Astrocyte of the cerebellum (primary cell): ENCODE results near the gene ARAP2.

ENCODE experiments used
- DNase-seq: peaks from one replicate; pipeline ENCODE4 v3.0.0-alpha.2; 2011; ENCODE audit warnings: low read depth
- H3K4me3 ChIP-seq: 2 replicates; pipeline ENCODE4 v1.5.1; 2011; ENCODE audit warnings: mild to moderate bottlenecking, low read depth, low read length, moderate library complexity
- in situ Hi-C: cut with HindIII; loops from 2 replicates; pipeline ENCODE4 v1.10.0; 2017; ENCODE audit warnings: low sequenced_read_pairs
- TF ChIP-seq, protein P1 (sequence below): IDR thresholded peaks from 2 replicates; pipeline ENCODE4 v1.5.1; 2012; ENCODE audit warnings: low read length, low read depth, moderate library complexity, mild to moderate bottlenecking; ENCODE audit errors: missing control alignments

Gene ARAP2, protein sequence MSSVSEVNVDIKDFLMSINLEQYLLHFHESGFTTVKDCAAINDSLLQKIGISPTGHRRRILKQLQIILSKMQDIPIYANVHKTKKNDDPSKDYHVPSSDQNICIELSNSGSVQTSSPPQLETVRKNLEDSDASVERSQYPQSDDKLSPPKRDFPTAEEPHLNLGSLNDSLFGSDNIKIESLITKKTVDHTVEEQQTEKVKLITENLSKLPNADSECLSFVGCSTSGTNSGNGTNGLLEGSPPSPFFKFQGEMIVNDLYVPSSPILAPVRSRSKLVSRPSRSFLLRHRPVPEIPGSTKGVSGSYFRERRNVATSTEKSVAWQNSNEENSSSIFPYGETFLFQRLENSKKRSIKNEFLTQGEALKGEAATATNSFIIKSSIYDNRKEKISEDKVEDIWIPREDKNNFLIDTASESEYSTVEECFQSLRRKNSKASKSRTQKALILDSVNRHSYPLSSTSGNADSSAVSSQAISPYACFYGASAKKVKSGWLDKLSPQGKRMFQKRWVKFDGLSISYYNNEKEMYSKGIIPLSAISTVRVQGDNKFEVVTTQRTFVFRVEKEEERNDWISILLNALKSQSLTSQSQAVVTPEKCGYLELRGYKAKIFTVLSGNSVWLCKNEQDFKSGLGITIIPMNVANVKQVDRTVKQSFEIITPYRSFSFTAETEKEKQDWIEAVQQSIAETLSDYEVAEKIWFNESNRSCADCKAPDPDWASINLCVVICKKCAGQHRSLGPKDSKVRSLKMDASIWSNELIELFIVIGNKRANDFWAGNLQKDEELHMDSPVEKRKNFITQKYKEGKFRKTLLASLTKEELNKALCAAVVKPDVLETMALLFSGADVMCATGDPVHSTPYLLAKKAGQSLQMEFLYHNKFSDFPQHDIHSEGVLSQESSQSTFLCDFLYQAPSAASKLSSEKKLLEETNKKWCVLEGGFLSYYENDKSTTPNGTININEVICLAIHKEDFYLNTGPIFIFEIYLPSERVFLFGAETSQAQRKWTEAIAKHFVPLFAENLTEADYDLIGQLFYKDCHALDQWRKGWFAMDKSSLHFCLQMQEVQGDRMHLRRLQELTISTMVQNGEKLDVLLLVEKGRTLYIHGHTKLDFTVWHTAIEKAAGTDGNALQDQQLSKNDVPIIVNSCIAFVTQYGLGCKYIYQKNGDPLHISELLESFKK (N-terminal part only)

DNA sequence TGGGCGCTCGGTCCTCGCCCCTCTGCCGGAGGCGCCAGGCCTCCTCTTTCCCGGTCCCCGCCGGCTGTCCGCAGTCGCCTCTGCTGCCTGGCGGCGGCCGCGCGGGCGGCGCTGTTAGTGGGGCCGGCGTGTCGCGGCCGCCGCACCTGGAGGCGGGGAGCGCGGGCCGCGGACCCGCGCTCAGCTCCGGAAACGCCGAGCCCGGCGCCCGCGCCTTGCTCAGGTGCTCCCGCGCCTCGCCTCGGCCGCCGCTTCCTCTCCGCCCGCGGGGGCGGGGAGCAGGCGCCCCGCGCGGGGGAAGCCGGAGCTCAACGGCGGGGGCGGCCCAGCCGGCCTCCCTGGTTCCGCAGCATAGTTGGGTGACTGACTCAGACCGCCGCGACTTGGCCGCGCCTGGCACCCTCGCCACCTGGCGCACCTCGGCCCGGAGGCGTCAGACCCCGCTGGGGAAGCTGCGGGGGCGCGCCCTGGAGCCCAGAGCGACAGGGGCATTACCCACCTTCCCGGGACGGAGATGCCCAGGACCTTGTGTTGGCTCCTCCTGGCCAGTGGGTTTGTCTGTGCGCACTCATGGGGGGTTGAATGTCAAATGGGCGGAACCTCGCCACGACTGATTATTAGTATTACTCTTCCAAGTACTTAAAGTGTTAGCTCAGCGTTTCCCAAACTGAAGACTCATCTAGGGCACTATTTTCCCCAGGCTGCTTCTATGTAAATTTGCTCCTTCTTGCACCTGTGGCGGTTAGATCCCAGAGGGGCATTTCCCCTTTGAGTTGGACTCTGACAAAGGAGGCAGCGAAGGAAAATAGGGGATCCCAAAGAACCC, at the start of gene ARAP2:
Gene ARAP2 (minus strand): TSS at position 258 of the 826 bp plus-strand sequence. CDS start 15,028 bp downstream, outside the sequence.
- in situ Hi-C loops, result no loop called here
- H3K4me3 ChIP-seq, result peak within 1 kb of the TSS; percentile 72
- DNase-seq, result no peak
- TF ChIP-seq, protein P1, sequence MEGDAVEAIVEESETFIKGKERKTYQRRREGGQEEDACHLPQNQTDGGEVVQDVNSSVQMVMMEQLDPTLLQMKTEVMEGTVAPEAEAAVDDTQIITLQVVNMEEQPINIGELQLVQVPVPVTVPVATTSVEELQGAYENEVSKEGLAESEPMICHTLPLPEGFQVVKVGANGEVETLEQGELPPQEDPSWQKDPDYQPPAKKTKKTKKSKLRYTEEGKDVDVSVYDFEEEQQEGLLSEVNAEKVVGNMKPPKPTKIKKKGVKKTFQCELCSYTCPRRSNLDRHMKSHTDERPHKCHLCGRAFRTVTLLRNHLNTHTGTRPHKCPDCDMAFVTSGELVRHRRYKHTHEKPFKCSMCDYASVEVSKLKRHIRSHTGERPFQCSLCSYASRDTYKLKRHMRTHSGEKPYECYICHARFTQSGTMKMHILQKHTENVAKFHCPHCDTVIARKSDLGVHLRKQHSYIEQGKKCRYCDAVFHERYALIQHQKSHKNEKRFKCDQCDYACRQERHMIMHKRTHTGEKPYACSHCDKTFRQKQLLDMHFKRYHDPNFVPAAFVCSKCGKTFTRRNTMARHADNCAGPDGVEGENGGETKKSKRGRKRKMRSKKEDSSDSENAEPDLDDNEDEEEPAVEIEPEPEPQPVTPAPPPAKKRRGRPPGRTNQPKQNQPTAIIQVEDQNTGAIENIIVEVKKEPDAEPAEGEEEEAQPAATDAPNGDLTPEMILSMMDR, result no peak

DNA sequence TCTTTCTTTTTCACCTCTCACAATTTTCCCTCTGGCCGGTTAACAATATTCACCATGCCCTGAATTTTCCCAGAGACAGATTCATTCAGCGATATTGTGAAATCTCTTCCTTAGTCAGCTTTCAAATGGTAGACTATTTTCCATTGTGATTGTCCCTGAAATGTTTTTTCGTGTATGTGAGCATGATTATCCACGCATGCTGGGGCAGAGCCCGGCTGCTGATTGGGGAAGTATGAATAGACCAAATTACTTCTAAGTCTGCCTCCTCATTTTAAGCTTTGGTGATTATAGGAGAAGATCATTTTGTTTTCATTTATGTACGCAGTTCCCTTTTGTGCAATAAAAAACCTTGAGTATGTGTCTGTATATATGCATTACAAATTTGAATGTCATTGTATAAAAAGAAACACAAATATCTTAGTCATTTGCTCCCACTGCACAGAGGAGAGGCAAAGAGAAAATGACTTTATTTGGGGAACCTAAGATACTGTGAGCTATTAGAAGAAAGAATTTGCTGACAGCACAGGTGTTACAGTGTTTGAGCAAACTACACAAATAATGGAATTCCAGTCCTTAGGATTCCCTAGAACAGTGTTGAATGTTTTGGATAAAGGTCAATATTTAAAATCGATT, 48.4 kb upstream of the ARAP2 start:
- no peak for DNase-seq
- TF ChIP-seq, protein P1, result no peak
- H3K4me3 ChIP-seq, result no peak overlapping the region
- in situ Hi-C loops, result no loop called here

DNA sequence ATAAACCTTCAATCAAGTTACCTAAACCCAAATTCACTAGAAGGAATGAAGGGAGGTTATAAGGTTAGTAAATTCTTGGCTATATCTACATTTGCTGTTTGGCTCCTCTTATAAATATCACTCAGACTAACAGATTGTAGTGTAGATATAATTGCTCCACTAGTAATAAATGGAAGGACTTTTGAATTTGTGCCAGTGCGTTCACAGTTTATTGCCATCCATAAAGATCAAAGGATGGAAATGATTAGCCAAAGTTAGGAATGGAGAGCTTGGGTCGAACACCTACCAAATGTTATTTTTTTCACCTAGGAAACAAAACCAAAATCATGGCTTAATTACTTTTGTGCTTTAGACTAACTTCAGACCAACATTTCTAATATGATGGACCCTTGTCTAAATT, 46.3 kb upstream of the ARAP2 start:
- TF ChIP-seq, protein P1, result no peak
- in situ Hi-C loops, result no loop called here
- no peak for DNase-seq

DNA sequence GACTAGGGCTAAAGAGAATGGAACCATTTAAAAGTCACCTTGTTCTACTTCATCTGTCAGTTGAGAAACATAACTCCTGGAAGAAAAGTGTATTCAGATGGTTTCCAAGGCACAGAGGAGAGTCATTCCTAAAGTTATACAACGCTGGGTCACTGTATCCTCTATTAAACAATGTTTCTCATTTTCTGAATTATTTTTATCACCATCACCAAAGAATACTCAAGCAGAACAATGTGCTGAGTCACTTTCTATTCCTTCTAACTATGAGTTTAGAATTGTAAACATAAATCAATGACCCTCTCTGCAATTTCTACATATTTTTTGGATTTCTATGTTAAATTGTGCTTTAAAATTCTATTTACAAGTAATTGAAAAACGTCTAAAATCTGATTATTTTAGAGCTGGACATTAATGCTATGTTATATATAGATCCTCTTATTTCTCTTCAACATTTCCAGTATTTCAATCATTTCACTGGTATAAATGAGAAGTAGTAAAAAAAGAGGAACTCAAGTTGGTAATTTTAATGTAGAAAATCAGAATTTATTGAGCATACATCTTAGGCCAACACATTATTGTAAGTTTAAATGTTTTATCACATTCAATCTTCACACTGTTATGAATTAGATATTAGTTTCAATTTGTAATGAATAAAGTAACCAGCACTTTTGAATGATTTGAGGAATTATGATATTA, 44.6 kb upstream of the ARAP2 start:
- no peak for DNase-seq
- H3K4me3 ChIP-seq, result no peak overlapping the region
- in situ Hi-C loops, result no loop called here
- TF ChIP-seq, protein P1, result no peak

More for the DNA sequence above, 46.3 kb upstream of the ARAP2 start:
- no peak overlapping the region for H3K4me3 ChIP-seq

DNA sequence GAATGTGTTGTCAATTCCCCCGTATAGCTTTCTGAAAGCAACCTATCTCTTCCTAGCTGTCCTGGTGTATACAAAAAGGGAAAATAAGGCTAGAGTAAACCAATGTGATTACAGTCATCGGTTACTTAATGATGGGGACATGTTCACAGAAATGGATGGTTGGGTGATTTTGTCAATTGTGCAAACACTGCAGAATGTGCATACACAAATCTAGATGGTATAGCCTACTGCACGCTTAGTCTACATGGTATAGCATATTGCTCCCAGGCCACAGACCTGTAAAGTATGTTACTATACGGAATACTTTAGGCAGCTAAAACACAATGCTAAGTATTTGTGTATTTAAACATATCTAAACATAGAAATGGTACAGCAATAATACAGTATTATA, 42.2 kb upstream of the ARAP2 start:
- no peak for DNase-seq
- TF ChIP-seq, protein P1, result no peak
- H3K4me3 ChIP-seq, result no peak overlapping the region
- in situ Hi-C loops, result no loop called here
